Muscle of back (tissue), 11 donors: ENCODE data around the gene MGAT4B. TPM values are rescaled to one million over a fixed set of nuclear protein-coding genes. Genes with fewer than 3 reads are reported as not detected.

ENCODE experiments used
- DNase-seq, 3 donors: peaks; one replicate each; pipeline versions ENCODE4 v3.0.0 to v3.0.0-alpha.2; 2013
- polyA plus RNA-seq, 10 donors: library from polyadenylated mRNA; unstranded; fragments of 120-200 nt; gene quantifications; one replicate each; pipeline ENCODE4 v1.2.1, GENCODE V29; 2013; ENCODE audit not compliant: insufficient read length in 10 of 10

Gene MGAT4B
- polyA plus RNA-seq, 10 donors, result 51.0 to 85.6 (median 68.9) TPM

- no peak for DNase-seq
These were observed 58.9 kb downstream of the MGAT4B start for GRCh38 chr5:179747811-179748210.

Other genes starting within 250 kb of the MGAT4B start
- gene HNRNPH1, start 183.2 kb downstream of the MGAT4B start, polyA plus RNA-seq, result 100 to 1,000 TPM; 391 to 937 (median 609) TPM
- under 1 TPM in 7 of 10 donors, not detected in 3; 0.37 to 0.62 (median 0.48) TPM for gene CBY3, start 125.8 kb downstream of the MGAT4B start, polyA plus RNA-seq
- 100 to 1,000 TPM; 192 to 285 (median 237) TPM for gene CANX, start 107.9 kb downstream of the MGAT4B start, polyA plus RNA-seq
- 10 to 100 TPM; 22.0 to 30.0 (median 25.1) TPM for gene MAML1, start 74.0 kb downstream of the MGAT4B start, polyA plus RNA-seq
- 1 to 10 TPM; 1.3 to 3.3 (median 2.2) TPM for gene LTC4S, start 12.9 kb downstream of the MGAT4B start, polyA plus RNA-seq
- gene SQSTM1, start 14.0 kb upstream of the MGAT4B start, polyA plus RNA-seq, result 10 to 100 TPM; 56.1 to 76.1 (median 61.2) TPM
- gene MRNIP, start 52.0 kb upstream of the MGAT4B start, polyA plus RNA-seq, result 10 to 100 TPM in 9 of 10 donors, 1 to 10 TPM in 1; 9.4 to 23.5 (median 15.0) TPM
- 10 to 100 TPM; 42.8 to 69.7 (median 56.2) TPM for gene TBC1D9B, start 101.0 kb upstream of the MGAT4B start, polyA plus RNA-seq